Liver (tissue), 9 donors: ENCODE results near the gene MTERF4. TPM values are rescaled to one million over a fixed set of nuclear protein-coding genes. Genes with fewer than 3 reads are reported as not detected.

Experiments used
- DNase-seq: peaks from one replicate; pipeline ENCODE4 v3.0.0-alpha.2; 2017; ENCODE audit warnings: low spot score
- H3K27ac ChIP-seq, 2 donors: one replicate each; pipeline ENCODE4 v1.7.0; 2013; ENCODE audit warnings: inconsistent platforms in 2 of 2, low read length in 2 of 2, control low read depth in 1 of 2, low read depth in 1 of 2, mild to moderate bottlenecking in 1 of 2
- H3K27me3 ChIP-seq, 4 donors: one replicate each; pipeline versions ENCODE4 v1.6.1 to v1.7.0; 2013; ENCODE audit warnings: low read length in 3 of 4, inconsistent platforms in 1 of 4, mild to moderate bottlenecking in 1 of 4, moderate library complexity in 1 of 4; ENCODE audit not compliant: control insufficient read depth in 4 of 4, insufficient read depth in 4 of 4
- H3K36me3 ChIP-seq, 4 donors: one replicate each; pipeline versions ENCODE4 v1.6.1 to v1.7.0; 2013; ENCODE audit warnings: low read length in 3 of 4, mild to moderate bottlenecking in 3 of 4, low read depth in 1 of 4, moderate library complexity in 1 of 4; ENCODE audit not compliant: control insufficient read depth in 4 of 4, insufficient read depth in 3 of 4
- H3K4me1 ChIP-seq, 4 donors: one replicate each; pipeline versions ENCODE4 v1.6.1 to v1.7.0; 2013; ENCODE audit warnings: low read length in 3 of 4, mild to moderate bottlenecking in 3 of 4, moderate library complexity in 1 of 4; ENCODE audit not compliant: control insufficient read depth in 4 of 4, insufficient read depth in 4 of 4
- H3K4me3 ChIP-seq, 3 donors: one replicate each; pipeline versions ENCODE4 v1.6.1 to v1.7.0; 2013; ENCODE audit warnings: low read length in 3 of 3, control low read depth in 1 of 3, low read depth in 1 of 3, mild to moderate bottlenecking in 1 of 3
- H3K9ac ChIP-seq, 2 donors: one replicate each; pipeline ENCODE4 v1.7.0; 2013; ENCODE audit warnings: low read length in 2 of 2, mild to moderate bottlenecking in 2 of 2, moderate library complexity in 2 of 2, control low read depth in 1 of 2, low read depth in 1 of 2
- H3K9me3 ChIP-seq, 4 donors: one replicate each; pipeline versions ENCODE4 v1.6.1 to v1.7.0; 2013; ENCODE audit warnings: low read length in 3 of 4; ENCODE audit not compliant: control insufficient read depth in 4 of 4
- CTCF ChIP-seq: fragments of 150-350 bp; IDR thresholded peaks from 2 replicates; pipeline ENCODE4 v1.5.1; 2017; ENCODE audit warnings: improper control_type of control experiment, low read depth, low read length; ENCODE audit not compliant: missing input control
- EGR1 ChIP-seq, 2 donors: IDR thresholded peaks; 2 replicates each; pipeline ENCODE4 v1.6.1; 2016 to 2018; ENCODE audit warnings: antibody characterized with exemption in 2 of 2, low read depth in 2 of 2
- FOXA1 ChIP-seq: IDR thresholded peaks from 2 replicates; pipeline ENCODE4 v1.6.1; 2016; ENCODE audit warnings: antibody characterized with exemption
- FOXA2 ChIP-seq: IDR thresholded peaks from 2 replicates; pipeline ENCODE4 v1.6.1; 2016; ENCODE audit warnings: antibody characterized with exemption
- GABPA ChIP-seq, 2 donors: IDR thresholded peaks in 1 of 2; conservative IDR thresholded peaks in 1 of 2; 2 replicates each; pipeline ENCODE4 v1.6.1; 2016; ENCODE audit warnings: antibody characterized with exemption in 2 of 2, mild to moderate bottlenecking in 1 of 2, moderate library complexity in 1 of 2
- HNF4G ChIP-seq: IDR thresholded peaks from 2 replicates; pipeline ENCODE4 v1.6.1; 2016; ENCODE audit warnings: antibody characterized with exemption
- JUND ChIP-seq, 2 donors: IDR thresholded peaks; 2 replicates each; pipeline ENCODE4 v1.6.1; 2016; ENCODE audit warnings: antibody characterized with exemption in 2 of 2
- NR2F2 ChIP-seq: IDR thresholded peaks from 2 replicates; pipeline ENCODE4 v1.6.1; 2016; ENCODE audit warnings: antibody characterized with exemption
- RAD21 ChIP-seq, 2 donors: IDR thresholded peaks; 2 replicates each; pipeline ENCODE4 v1.6.1; 2016; ENCODE audit warnings: antibody characterized with exemption in 2 of 2, mild to moderate bottlenecking in 2 of 2
- RXRA ChIP-seq, 2 donors: IDR thresholded peaks; 2 replicates each; pipeline ENCODE4 v1.6.1; 2017 to 2018; ENCODE audit warnings: antibody characterized with exemption in 2 of 2, mild to moderate bottlenecking in 1 of 2
- SP1 ChIP-seq: IDR thresholded peaks from 2 replicates; pipeline ENCODE4 v1.6.1; 2018; ENCODE audit warnings: antibody characterized with exemption, mild to moderate bottlenecking
- YY1 ChIP-seq: IDR thresholded peaks from 2 replicates; pipeline ENCODE4 v1.6.1; 2016; ENCODE audit warnings: antibody characterized with exemption, mild to moderate bottlenecking
- WGBS: extraction: QIAGEN DNeasy Blood & Tissue Kit; methylation state at CpG from one replicate; pipeline ENCODE4 v1.1.7; 2013; 5-methylcytosine and 5-hydroxymethylcytosine counted together
- polyA plus RNA-seq, 2 donors: library from polyadenylated mRNA; stranded (reverse) in 1 of 2; unstranded in 1 of 2; fragments of 200-250 nt in 1 of 2; fragments of >200 nt in 1 of 2; fragmentation: Nextera tagmentation in 1 of 2; extraction: Ambion mirVana in 1 of 2; gene quantifications; one replicate each; pipeline versions ENCODE4 v1.2.1 to v1.2.3, GENCODE V29; 2013 to 2015
- total RNA-seq, 2 donors: library from RNA; depleted of rRNA; stranded (reverse); fragments of >200 nt; gene quantifications; one replicate each; pipeline ENCODE4 v1.2.3, GENCODE V29; 2014
- TF ChIP-seq, protein P1 (sequence below): IDR thresholded peaks from 2 replicates; pipeline ENCODE4 v1.6.1; 2016; ENCODE audit warnings: antibody characterized with exemption, mild to moderate bottlenecking
- TF ChIP-seq, protein P2 (sequence below): IDR thresholded peaks from 2 replicates; pipeline ENCODE4 v1.6.1; 2016; ENCODE audit warnings: antibody characterized with exemption
- TF ChIP-seq, protein P3 (sequence below): IDR thresholded peaks from 2 replicates; pipeline ENCODE4 v1.6.1; 2016; ENCODE audit warnings: antibody characterized with exemption
- donor health status: healthy.
- donor health status: healthy.
- donor health status: healthy.
- donor health status: healthy.
- donor health status: healthy.

MTERF4 gene
- total and polyA plus RNA-seq, 4 donors, result 13.3 to 36.7 (median 20.3) TPM

DNA sequence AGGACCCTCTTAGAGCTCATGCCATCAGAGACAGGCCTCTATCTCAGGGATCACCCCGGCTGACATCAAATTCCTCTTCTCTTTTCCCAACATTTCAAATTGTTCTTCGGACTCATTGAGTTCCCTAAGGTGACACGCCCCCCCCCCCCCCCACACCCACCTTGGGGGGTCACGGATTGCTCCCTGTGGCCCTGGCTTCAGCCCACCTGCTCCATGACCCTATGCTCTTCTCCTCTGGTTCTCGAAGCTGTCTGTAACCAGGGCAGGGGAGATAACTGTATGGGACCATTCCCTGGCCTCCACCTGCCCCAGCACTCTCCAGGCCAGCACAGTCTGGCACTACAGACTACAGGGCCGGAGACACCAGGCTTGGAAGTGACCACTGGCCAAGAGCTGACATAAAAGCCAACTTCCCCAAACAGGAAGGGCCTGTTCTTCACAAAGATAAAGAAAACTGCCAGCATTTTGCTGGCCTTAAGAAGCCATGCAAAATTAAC is 7.1 kb downstream of the MTERF4 start:
- no peaks in the 10 kb centered on the region for H3K9me3 ChIP-seq
- H3K9ac ChIP-seq, result no peak overlapping the region
- 85% methylated on average over 6 of the region's 6 CpGs for WGBS
- H3K27me3 ChIP-seq, result no peaks in the 10 kb centered on the region
- H3K4me1 ChIP-seq, result peaks cover 11 to 28% (median 23%) of the 10 kb centered on the region in 4 donors
- no peak for DNase-seq
- no peak for TF ChIP-seq FOXA1
- TF ChIP-seq GABPA (IDR thresholded peaks at IDR 0.05 in 1 of 2, conservative IDR thresholded peaks at IDR 0.05 in 1 of 2), result no peak
- TF ChIP-seq, protein P1, sequence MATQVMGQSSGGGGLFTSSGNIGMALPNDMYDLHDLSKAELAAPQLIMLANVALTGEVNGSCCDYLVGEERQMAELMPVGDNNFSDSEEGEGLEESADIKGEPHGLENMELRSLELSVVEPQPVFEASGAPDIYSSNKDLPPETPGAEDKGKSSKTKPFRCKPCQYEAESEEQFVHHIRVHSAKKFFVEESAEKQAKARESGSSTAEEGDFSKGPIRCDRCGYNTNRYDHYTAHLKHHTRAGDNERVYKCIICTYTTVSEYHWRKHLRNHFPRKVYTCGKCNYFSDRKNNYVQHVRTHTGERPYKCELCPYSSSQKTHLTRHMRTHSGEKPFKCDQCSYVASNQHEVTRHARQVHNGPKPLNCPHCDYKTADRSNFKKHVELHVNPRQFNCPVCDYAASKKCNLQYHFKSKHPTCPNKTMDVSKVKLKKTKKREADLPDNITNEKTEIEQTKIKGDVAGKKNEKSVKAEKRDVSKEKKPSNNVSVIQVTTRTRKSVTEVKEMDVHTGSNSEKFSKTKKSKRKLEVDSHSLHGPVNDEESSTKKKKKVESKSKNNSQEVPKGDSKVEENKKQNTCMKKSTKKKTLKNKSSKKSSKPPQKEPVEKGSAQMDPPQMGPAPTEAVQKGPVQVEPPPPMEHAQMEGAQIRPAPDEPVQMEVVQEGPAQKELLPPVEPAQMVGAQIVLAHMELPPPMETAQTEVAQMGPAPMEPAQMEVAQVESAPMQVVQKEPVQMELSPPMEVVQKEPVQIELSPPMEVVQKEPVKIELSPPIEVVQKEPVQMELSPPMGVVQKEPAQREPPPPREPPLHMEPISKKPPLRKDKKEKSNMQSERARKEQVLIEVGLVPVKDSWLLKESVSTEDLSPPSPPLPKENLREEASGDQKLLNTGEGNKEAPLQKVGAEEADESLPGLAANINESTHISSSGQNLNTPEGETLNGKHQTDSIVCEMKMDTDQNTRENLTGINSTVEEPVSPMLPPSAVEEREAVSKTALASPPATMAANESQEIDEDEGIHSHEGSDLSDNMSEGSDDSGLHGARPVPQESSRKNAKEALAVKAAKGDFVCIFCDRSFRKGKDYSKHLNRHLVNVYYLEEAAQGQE, result no peak
- TF ChIP-seq FOXA2, result no peak
- H3K4me3 ChIP-seq, result no peak overlapping the region
- H3K36me3 ChIP-seq, result peaks cover 3 to 43% (median 33%) of the 10 kb centered on the region in 4 donors
- no peak overlapping the region for H3K27ac ChIP-seq

- no peak overlapping the region for H3K27ac ChIP-seq
Observed at GRCh38 chr2:241094172-241094571, 7.9 kb downstream of the MTERF4 start.

More at GRCh38 chr2:241094172-241094571, 7.9 kb downstream of the MTERF4 start:
- no peaks in the 10 kb centered on the region for H3K27me3 ChIP-seq
- peaks cover 4 to 42% (median 34%) of the 10 kb centered on the region in 4 donors for H3K36me3 ChIP-seq
- no peak overlapping the region for H3K9ac ChIP-seq
- no peak overlapping the region for H3K4me3 ChIP-seq
- no peak for TF ChIP-seq RXRA (IDR thresholded peaks at IDR 0.05)
- TF ChIP-seq NR2F2, result no peak
- TF ChIP-seq, protein P2, sequence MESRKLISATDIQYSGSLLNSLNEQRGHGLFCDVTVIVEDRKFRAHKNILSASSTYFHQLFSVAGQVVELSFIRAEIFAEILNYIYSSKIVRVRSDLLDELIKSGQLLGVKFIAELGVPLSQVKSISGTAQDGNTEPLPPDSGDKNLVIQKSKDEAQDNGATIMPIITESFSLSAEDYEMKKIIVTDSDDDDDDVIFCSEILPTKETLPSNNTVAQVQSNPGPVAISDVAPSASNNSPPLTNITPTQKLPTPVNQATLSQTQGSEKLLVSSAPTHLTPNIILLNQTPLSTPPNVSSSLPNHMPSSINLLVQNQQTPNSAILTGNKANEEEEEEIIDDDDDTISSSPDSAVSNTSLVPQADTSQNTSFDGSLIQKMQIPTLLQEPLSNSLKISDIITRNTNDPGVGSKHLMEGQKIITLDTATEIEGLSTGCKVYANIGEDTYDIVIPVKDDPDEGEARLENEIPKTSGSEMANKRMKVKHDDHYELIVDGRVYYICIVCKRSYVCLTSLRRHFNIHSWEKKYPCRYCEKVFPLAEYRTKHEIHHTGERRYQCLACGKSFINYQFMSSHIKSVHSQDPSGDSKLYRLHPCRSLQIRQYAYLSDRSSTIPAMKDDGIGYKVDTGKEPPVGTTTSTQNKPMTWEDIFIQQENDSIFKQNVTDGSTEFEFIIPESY, result no peak
- no peak for TF ChIP-seq CTCF
- TF ChIP-seq, protein P1, result no peak
- TF ChIP-seq, protein P3, sequence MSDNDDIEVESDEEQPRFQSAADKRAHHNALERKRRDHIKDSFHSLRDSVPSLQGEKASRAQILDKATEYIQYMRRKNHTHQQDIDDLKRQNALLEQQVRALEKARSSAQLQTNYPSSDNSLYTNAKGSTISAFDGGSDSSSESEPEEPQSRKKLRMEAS, result no peak
- no peak for TF ChIP-seq HNF4G
- no peak for TF ChIP-seq FOXA2
- TF ChIP-seq EGR1 (IDR thresholded peaks at IDR 0.05; ENCODE audit: low read depth in 2 of 2), result no peak
- TF ChIP-seq YY1, result no peak
- TF ChIP-seq JUND (IDR thresholded peaks at IDR 0.05), result no peak
- no peak for TF ChIP-seq FOXA1
- no peak for TF ChIP-seq RAD21 (IDR thresholded peaks at IDR 0.05)
- TF ChIP-seq SP1, result no peak
- H3K4me1 ChIP-seq, result peaks cover 11 to 28% (median 23%) of the 10 kb centered on the region in 4 donors
- WGBS, result 97% methylated on average over 7 of the region's 7 CpGs
- H3K9me3 ChIP-seq, result no peaks in the 10 kb centered on the region
- DNase-seq, result no peak
